A549 treated with Hydrocortisone at 1 μM for 4 hours (cell line): ENCODE measurements around the gene MTRR. TPM values are rescaled to one million over a fixed set of nuclear protein-coding genes. Genes with fewer than 3 reads are reported as not detected.

Experiments
- total RNA-seq: library from RNA; stranded (reverse); fragments of 200-300 nt; extraction: Qiagen RNA extraction; gene quantifications from 5 replicates; pipeline ENCODE4 v1.2.3, GENCODE V29; 2022

MTRR gene
- total RNA-seq, result 26.6 to 40.0 TPM (median 31.8 TPM) in 5 replicates

DNA sequence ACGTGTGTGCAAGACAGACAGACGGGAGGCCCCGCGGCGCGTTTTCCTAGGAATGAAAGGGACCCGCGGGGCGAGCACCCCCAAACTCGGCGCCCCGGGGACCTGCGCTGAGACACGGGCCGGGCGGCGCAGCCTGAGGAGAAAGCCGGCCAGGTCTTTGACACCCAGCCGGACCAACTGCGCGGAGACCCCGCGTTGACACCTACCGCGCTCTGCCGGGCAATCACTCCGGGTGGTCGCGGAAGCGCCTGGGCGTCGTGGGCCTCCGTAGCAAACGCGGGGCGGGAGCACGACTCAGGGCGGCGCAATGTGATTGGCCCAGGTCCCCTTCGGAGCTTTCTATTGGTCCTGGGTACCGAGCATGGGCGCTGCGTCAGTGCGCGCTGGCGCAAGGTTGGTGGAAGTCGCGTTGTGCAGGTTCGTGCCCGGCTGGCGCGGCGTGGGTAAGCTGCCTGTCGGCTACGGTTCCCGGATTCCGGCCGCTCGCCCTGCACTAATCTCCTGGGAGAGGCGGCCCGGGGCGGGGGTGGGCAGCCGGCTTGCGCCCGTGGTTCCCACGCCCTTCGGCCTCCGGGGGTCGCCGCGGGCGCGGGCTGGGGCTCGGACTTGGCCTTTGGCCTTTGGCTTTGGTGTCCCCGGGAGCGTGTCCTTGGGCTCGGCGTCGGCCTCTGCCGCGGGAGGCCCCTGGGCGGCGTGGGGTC, at the start of gene MTRR, which contains the start of gene FASTKD3:
Gene MTRR, plus strand, starts transcription at position 376 of the 701 bp plus-strand sequence. CDS start 1,647 bp downstream, outside the sequence.
Gene FASTKD3, minus strand, starts transcription at position 259 of the 701 bp plus-strand sequence. CDS start 948 bp downstream, outside the sequence.

DNA sequence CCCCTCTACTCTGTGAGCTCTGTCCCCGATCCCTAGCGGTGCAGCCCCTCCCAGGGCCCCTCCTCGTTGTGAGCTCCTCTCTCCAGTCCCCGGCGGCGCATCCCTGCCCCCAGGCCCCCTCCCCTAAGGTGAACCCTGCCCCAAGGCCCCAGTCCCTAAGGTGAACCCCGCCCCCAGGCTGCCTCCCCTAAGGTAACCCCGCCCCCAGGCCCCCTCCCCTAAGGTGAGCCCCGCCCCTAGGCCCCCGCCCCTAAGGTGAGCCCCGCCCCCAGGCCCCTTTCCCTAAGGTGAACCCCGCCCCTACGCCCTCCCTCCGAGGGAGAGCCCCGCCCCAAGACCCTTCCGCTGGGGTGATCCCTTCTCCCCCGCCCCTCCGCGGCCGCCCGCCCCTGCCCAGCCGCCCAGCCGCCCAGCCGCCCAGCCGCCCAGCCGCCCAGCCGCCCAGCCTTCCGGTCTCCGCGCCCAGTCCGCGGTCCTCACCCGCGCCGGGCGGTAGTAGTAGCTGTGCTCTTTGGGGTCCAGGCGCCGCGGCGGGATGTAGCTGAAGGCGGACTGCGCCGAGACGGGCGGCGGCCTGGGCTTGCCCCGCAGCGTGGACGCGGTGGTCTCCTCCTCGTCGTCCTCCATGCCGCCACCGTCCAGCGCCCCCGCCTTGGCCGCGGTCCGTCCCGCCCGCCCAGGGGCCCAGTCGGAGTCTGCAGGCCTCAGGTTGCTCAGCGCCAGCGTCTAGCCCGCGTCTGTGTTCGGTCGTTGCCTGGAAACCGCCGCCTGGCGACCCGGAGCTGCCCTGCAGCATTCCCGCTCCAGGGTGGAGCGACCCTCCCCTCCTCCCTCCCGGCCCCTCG, 18.3 kb upstream of the MTRR start, which contains the start of gene CFAP90:
Gene CFAP90, minus strand, starts transcription at position 739 of the 845 bp plus-strand sequence. Its CDS starts 112 bp downstream, at position 627.

Other genes starting within 250 kb of the MTRR start
- gene CFAP90, start 18.0 kb upstream of the MTRR start, total RNA-seq, result 0.36 to 0.81 TPM (median 0.77 TPM) in 5 replicates
- gene FASTKD3, start 117 bp upstream of the MTRR start, total RNA-seq, result 13.3 to 18.6 TPM (median 13.7 TPM) in 5 replicates